GM18511 (cell line): Measurements from ENCODE around the gene PRSS16.
"Not testable (repeated sequence)": the region's sequence is repeated elsewhere in the genome, so short reads cannot be mapped to it uniquely, and the experiment has no call there.

Experiments
- ATAC-seq: cut with Tn5 transposase; IDR thresholded peaks from one replicate; pipeline ENCODE4 v1.9.1; 2021; ENCODE audit warnings: mild to moderate bottlenecking, moderate library complexity; ENCODE audit not compliant: unreplicated experiment

The PRSS16 gene

GRCh38 chr6:27247133-27247836, at the start of gene PRSS16:
Gene PRSS16, plus strand, starts transcription at chr6:27247701. Its CDS starts 37 bp downstream, at chr6:27247738.
- no peak for ATAC-seq

GRCh38 chr6:27205375-27206278, 41.9 kb upstream of the PRSS16 start:
- no peak for ATAC-seq

GRCh38 chr6:27206806-27207205, 40.7 kb upstream of the PRSS16 start:
- ATAC-seq = no peak

- no peak for ATAC-seq
Measured at GRCh38 chr6:27208042-27208441, 39.5 kb upstream of the PRSS16 start.

- ATAC-seq = no peak
Measured at GRCh38 chr6:27209196-27209595, 38.3 kb upstream of the PRSS16 start.

GRCh38 chr6:27209659-27210269, 37.7 kb upstream of the PRSS16 start:
- ATAC-seq = no peak

- not testable (repeated sequence) for ATAC-seq
Measured at GRCh38 chr6:27213091-27213517, 34.4 kb upstream of the PRSS16 start.

- ATAC-seq = no peak
Measured at GRCh38 chr6:27213544-27214125, 33.9 kb upstream of the PRSS16 start.

GRCh38 chr6:27214126-27214601, 33.3 kb upstream of the PRSS16 start:
- no peak for ATAC-seq

GRCh38 chr6:27216874-27217273, 30.6 kb upstream of the PRSS16 start:
- ATAC-seq = no peak

GRCh38 chr6:27222971-27223370, 24.5 kb upstream of the PRSS16 start:
- not testable (repeated sequence) for ATAC-seq

GRCh38 chr6:27224729-27225128, 22.8 kb upstream of the PRSS16 start:
- ATAC-seq = no peak

GRCh38 chr6:27228963-27229477, 18.5 kb upstream of the PRSS16 start:
- no peak for ATAC-seq

- ATAC-seq = no peak
Measured at GRCh38 chr6:27230758-27231111, 16.8 kb upstream of the PRSS16 start.

- no peak for ATAC-seq
Measured at GRCh38 chr6:27234576-27234975, 12.9 kb upstream of the PRSS16 start.

- no peak for ATAC-seq
Measured at GRCh38 chr6:27237089-27237803, 10.3 kb upstream of the PRSS16 start.

- ATAC-seq = no peak
Measured at GRCh38 chr6:27238010-27238983, 9.2 kb upstream of the PRSS16 start.

GRCh38 chr6:27239258-27239657, 8.2 kb upstream of the PRSS16 start:
- no peak for ATAC-seq

GRCh38 chr6:27241443-27241842, 6.1 kb upstream of the PRSS16 start:
- ATAC-seq = no peak
